A673 (cell line): Measurements from ENCODE around the gene SUPT3H. TPM values are rescaled to one million over a fixed set of nuclear protein-coding genes. Genes with fewer than 3 reads are reported as not detected.

Experiments
- BruUV-seq: library from RNA; stranded (reverse); fragments of 400-500 nt; replicated peaks from 2 replicates; lab custom pipeline; 2021; lab: Mats Ljungman, UMichigan
- CTCF ChIA-PET: fragments of 300-600 bp; sonication (Branson Sonifier 250); formaldehyde crosslinking; loops from one replicate; lab custom pipeline; 2022; ENCODE audit warnings: antibody characterized with exemption; lab: Charles Lee
- POLR2A ChIA-PET: fragments of 300-600 bp; sonication (Branson Sonifier 250); formaldehyde crosslinking; loops from one replicate; lab custom pipeline; 2022; ENCODE audit warnings: antibody characterized with exemption; ENCODE audit not compliant: low non-redundant PET; lab: Charles Lee
- DNase-seq: peaks from one replicate; pipeline ENCODE4 v3.0.0-alpha.2; 2015; ENCODE audit warnings: low spot score
- H3K27ac ChIP-seq: fragments of 200-600 bp; sonication (generic); 2 replicates; pipeline ENCODE4 v1.5.1; 2016; ENCODE audit warnings: mixed run types, low read depth, mild to moderate bottlenecking, mixed read lengths, antibody characterized with exemption, low read length; ENCODE audit not compliant: poor library complexity, severe bottlenecking
- H3K27me3 ChIP-seq: fragments of 200-600 bp; sonication (generic); replicated peaks from 2 replicates; pipeline ENCODE4 v1.6.1; 2017; ENCODE audit warnings: mixed run types, low read depth, mild to moderate bottlenecking, mixed read lengths, antibody characterized with exemption, low read length; ENCODE audit not compliant: insufficient read depth, poor library complexity
- H3K36me3 ChIP-seq: fragments of 200-600 bp; sonication (generic); 2 replicates; pipeline ENCODE4 v1.6.1; 2016; ENCODE audit warnings: mixed run types, mild to moderate bottlenecking, mixed read lengths, antibody characterized with exemption, low read length; ENCODE audit not compliant: insufficient read depth, poor library complexity, severe bottlenecking
- H3K4me1 ChIP-seq: fragments of 200-600 bp; sonication (generic); 2 replicates; pipeline ENCODE4 v1.6.1; 2017; ENCODE audit warnings: mixed run types, mild to moderate bottlenecking, mixed read lengths, antibody characterized with exemption, low read length; ENCODE audit not compliant: insufficient read depth, poor library complexity, severe bottlenecking
- H3K4me3 ChIP-seq: fragments of 200-600 bp; sonication (generic); 2 replicates; pipeline ENCODE4 v1.5.1; 2016; ENCODE audit warnings: low read depth, mixed run types, mild to moderate bottlenecking, mixed read lengths, low read length; ENCODE audit not compliant: poor library complexity, severe bottlenecking
- H3K9me3 ChIP-seq: fragments of 200-600 bp; sonication (generic); 2 replicates; pipeline ENCODE4 v1.6.1; 2016; ENCODE audit warnings: mixed run types, low read depth, mild to moderate bottlenecking, mixed read lengths, antibody characterized with exemption, low read length; ENCODE audit not compliant: poor library complexity, severe bottlenecking
- EZH2 ChIP-seq: fragments of 200-600 bp; sonication (generic); IDR thresholded peaks from 2 replicates; pipeline ENCODE4 v1.6.1; 2017; ENCODE audit warnings: borderline replicate concordance, low read depth, mild to moderate bottlenecking, mixed read lengths, antibody characterized with exemption, low read length; ENCODE audit not compliant: poor library complexity, severe bottlenecking
- intact Hi-C: fragments of 100-400 bp; cut with micrococcal nuclease; formaldehyde crosslinking; loops from one replicate; pipeline ENCODE4 v1.10.0; 2022; ENCODE audit not compliant: unreplicated experiment
- total RNA-seq: library from RNA; stranded (reverse); gene quantifications from 2 replicates; pipeline ENCODE4 v1.2.3, GENCODE V29; 2021
- TF ChIP-seq, protein P1 (sequence below): fragments of 300-800, 200-600 bp; sonication (generic); conservative IDR thresholded peaks from 2 replicates; pipeline ENCODE4 v1.5.1; 2017; ENCODE audit warnings: low read depth, mild to moderate bottlenecking, antibody characterized with exemption, low read length, moderate library complexity, mixed read lengths

SUPT3H gene
- total RNA-seq, 1 experiment from 2014 or later: 10.8 TPM

DNA sequence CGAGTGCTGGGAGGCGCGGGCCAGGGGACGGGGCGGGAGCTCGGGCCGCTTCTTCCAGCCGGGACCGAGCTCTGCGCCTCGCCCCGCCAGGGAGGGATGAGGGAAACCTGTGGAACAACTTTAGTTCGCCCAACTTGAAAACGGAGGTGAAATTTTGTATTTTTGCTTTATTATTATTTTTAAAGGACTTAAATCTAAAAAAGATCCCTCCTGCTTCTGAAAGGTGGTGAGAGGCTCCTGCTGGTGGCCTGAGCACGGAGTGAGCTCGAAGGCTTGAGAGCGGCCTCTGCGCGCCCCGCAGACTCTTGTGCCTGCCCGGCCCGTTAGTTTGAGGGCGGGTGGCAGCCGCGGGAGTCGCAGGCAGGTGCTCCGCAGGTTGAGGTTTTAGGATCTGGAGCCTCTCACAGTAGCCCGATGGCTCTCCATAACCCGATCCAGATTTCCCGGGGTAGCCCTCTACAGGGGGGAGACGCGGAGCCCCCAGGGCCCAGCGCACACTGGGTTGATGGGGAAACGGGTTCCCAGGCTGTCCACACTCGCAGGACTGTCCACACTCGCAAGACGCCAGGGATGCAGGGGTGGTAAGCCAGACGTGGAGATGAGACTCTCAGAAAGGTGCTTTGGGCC, 46.2 kb upstream of the SUPT3H start:
- TF ChIP-seq, protein P1, sequence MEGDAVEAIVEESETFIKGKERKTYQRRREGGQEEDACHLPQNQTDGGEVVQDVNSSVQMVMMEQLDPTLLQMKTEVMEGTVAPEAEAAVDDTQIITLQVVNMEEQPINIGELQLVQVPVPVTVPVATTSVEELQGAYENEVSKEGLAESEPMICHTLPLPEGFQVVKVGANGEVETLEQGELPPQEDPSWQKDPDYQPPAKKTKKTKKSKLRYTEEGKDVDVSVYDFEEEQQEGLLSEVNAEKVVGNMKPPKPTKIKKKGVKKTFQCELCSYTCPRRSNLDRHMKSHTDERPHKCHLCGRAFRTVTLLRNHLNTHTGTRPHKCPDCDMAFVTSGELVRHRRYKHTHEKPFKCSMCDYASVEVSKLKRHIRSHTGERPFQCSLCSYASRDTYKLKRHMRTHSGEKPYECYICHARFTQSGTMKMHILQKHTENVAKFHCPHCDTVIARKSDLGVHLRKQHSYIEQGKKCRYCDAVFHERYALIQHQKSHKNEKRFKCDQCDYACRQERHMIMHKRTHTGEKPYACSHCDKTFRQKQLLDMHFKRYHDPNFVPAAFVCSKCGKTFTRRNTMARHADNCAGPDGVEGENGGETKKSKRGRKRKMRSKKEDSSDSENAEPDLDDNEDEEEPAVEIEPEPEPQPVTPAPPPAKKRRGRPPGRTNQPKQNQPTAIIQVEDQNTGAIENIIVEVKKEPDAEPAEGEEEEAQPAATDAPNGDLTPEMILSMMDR: no peak
- TF ChIP-seq EZH2: no peak
- no TSS peak for BruUV-seq

DNA sequence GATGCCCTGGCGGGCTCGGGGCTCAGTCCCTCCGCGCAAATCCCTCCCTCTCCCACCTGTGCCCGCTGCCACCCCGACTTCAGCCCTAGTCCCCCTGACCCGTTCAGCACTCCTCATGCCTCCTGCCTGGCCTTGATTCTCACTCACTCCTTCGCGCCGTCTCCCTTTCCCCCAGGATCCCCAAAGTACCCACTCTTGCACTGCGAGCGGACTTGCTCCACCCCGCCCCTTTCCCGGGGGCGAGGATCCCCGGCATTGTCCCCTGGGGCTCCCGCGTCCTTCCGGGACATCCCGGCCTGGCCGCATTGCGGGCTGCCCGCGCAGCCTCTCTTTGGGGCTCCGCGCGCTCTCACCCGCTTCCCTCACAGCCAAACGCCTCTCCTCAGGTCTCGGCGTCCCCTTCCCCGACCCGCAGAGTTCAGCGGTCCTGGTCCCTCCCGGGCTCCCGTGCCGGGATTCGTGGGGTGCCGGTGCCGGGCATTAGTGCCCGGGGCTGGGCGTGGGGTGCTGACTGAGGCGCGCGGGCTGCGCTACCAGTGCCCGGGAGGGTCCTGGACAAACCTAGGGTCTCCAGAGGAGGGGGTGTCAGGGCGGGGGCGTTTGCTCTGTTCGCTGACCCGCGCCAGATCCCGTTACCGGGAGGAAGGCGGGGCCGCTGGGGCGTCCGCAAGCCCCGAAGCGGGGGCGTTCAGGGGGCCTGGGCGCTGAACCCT, 45.5 kb upstream of the SUPT3H start:
- BruUV-seq: no TSS peak
- H3K36me3 ChIP-seq: no peaks in the 10 kb centered on the region
- POLR2A ChIA-PET: no interaction called here
- intact Hi-C loops: loop anchor here (5.0 kb wide), 1 partner anchor 289 kb away; no protein-coding TSS in a partner anchor
- peaks cover 16% of the 10 kb centered on the region for H3K4me1 ChIP-seq
- peak; percentile 37 for DNase-seq
- CTCF ChIA-PET: no interaction called here
- peak overlapping the region; percentile 86 for H3K4me3 ChIP-seq
- no peaks in the 10 kb centered on the region for H3K9me3 ChIP-seq
- H3K27ac ChIP-seq: peak overlapping the region; percentile 7
- no peak for TF ChIP-seq EZH2
- TF ChIP-seq, protein P1: no peak
- peaks cover 11% of the 10 kb centered on the region for H3K27me3 ChIP-seq

More for the DNA sequence above, 46.2 kb upstream of the SUPT3H start:
- no peak for DNase-seq
- Histone ChIP-seq H3K27me3 (peaks cover 11% of the 10 kb centered on the region), H3K36me3 (no peaks in the 10 kb centered on the region), H3K4me1 (peaks cover 16% of the 10 kb centered on the region), H3K9me3 (no peaks in the 10 kb centered on the region), H3K27ac (no peak overlapping the region), H3K4me3 (peak overlapping the region; percentile 86)
- POLR2A ChIA-PET: no interaction called here
- intact Hi-C loops: loop anchor here (5.0 kb wide), 1 partner anchor 288 kb away; no protein-coding TSS in a partner anchor
- CTCF ChIA-PET: no interaction called here

GRCh38 chr6:45422503-45423110, 44.9 kb upstream of the SUPT3H start:
- H3K36me3 ChIP-seq: no peaks in the 10 kb centered on the region
- H3K4me3 ChIP-seq: peak overlapping the region; percentile 86
- ChIA-PET CTCF (interaction anchor here (0.6 to 1.0 kb wide), 3 partner anchors 292 to 1576 kb away, joined by 3 to 5 read pairs (median 3); no protein-coding TSS in a partner anchor), POLR2A (no interaction called here)
- H3K4me1 ChIP-seq: peaks cover 16% of the 10 kb centered on the region
- intact Hi-C loops: loop anchor here (5.0 kb wide), 1 partner anchor 290 kb away; no protein-coding TSS in a partner anchor
- peaks cover 11% of the 10 kb centered on the region for H3K27me3 ChIP-seq
- H3K9me3 ChIP-seq: no peaks in the 10 kb centered on the region
- no TSS peak for BruUV-seq
- DNase-seq: peak; percentile 65
- no peak for TF ChIP-seq EZH2
- TF ChIP-seq, protein P1: no peak
- peak overlapping the region; percentile 7 for H3K27ac ChIP-seq
